ENCODE results near the gene S100A11.
"Not testable (repeated sequence)": the region's sequence is repeated elsewhere in the genome, so short reads cannot be mapped to it uniquely, and the experiment has no call there.

S100A11 gene

DNA sequence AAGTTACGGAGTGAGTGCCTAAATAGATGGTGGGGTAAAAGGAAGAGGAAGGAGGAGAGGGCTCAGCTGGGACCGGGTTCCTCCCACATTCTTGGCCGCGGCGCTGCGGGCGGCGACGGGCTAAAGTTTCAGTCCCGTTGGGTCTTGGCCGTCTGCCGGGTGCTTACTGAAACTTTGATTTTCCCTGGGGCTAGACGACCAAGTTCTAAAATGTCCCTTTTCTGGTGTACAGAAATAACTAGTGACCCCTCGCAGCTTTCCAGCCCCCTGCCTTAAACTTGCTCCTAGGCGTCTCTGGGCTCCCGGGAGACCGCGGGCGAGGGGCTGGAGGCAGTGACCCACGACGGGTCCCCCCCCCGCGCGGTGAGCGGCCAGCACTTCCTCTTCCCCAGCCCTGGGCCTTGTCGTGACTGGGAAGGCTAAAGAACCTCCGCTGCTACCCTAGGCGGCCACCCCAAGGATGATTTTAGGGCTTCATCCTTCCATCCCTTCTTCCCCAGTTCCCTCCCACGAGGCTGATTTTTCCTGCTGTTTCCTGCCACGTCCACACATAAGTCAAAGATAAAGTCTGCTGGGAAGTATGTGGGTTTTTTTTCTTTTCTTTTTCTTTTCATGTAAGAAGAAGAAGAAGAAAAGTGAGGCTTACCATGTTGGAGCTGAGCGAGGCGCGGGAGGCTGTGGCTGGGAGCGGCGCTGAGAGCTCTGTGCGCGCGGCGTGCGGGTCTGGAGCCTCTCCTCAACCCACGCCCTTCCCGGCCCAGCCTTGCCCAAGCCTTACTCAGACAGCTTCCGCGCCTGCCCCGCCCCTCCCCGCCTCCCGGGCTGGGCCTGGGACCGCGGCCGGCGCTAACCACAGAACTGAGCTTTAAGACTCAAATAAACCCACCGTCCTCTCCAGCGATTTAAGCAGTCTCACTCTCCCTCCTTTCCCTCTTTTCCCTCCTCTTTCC lies at the start of gene S100A11:
TSS of gene S100A11 (minus strand) at position 738 of the 950 bp plus-strand sequence. CDS start at position 649, 89 bp downstream.
- peak; percentile 67 for DNase-seq (ENCODE audit: low spot score)

DNA sequence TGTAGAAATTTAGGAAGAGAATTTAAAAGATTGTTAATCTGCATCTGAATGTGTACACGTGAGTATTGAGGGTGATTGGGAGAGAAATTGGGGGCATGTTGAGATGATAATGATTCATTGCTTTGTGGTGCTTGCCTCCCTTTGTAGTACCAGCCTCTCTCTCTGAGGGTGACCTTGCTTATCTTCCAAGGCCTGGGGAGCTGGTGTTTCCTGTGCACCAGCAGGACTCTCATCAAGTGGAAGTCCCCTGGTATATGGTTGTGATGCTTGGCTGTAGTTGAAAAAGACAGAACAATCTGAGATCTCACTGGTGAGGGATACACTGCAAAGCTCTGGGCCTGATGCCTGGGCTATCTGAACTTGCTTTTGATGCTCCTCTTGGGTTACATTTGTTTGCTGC lies 48.0 kb upstream of the S100A11 start:
- no peak for DNase-seq (ENCODE audit: low spot score)

DNA sequence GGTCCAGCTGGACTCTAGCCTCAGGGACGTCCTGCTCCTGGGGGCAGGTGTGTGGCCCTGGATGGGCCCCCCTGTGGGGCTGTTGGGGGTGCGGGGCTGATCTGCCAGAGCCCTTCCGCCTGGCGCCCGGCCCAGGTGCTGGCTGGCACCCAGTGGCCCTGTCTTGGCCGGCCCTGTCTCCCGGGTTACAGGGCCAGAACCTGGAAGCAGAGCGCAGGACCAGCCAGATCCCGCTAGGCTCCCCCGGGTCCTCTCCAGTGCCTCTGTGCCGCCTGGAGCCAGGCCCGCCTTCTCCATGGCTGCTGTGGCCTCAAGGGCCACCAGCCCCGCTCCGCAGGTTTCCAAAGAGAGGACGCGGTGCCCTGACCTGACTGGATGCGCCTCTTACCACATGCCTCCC lies 44.2 kb upstream of the S100A11 start:
- DNase-seq (ENCODE audit: low spot score), result not testable (repeated sequence)

DNA sequence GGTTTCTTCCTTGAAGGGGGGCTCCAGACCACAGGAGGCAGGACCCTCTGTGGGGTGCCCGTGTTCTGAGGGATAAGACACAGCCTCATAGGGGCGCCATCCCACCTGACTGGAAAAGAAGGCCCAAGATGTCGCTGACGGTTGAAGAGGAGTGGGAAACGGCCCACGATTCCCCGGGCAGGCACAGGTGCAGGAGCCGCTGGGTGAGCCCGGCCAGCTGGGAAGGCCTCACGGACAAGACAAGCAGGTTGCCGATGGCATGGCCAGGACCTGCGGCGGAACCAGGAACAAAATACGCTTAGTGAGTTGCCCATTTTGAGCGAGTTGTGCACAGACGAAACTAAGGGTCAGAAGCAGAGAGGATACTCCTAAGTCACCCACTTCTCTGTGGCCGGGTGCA lies 43.7 kb upstream of the S100A11 start:
- DNase-seq (ENCODE audit: low spot score), result not testable (repeated sequence)

GRCh38 chr1:152078831-152079441 lies 42.1 kb upstream of the S100A11 start:
- DNase-seq (ENCODE audit: low spot score), result no peak

DNA sequence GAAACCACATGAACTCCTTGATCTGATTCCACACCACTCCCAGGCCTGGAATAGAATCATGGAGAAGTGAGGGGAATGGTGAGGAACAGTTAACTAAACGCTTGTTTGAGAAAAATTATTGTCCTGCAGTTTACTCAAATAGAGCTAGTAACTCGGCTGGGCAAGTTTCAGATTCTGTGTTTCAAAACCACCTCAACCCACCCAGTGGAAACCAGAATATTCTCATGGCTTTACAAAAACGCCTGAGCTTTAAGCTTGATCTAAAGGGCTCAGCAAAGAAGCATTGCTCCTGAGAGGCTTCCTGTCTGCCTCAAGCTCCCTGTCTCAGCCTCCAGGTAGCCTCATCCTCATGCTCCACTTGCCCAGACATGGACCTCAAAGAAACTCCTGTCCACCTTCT lies 35.5 kb upstream of the S100A11 start:
- no peak for DNase-seq (ENCODE audit: low spot score)

- DNase-seq (ENCODE audit: low spot score), result no peak
These were observed 34.3 kb upstream of the S100A11 start for GRCh38 chr1:152071123-152071522.

DNA sequence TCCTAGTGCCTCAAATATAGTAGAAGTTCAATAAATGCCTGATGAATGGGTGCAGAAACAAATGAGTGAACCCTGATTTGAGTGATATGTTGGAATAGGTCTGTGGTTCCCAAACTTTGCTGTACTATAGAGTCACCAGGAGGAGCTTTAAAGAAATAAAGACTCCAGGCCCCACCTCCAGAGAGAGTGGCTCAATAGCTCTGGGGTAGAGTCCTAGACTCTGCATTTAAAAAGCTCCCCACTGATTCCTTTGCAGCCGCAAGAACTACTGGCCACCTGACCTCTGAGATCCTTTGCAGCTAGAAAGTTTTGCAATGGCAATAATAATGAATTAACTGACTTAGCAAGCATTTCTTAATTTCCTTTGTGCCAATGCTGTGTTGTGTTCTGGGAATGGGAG lies 31.1 kb upstream of the S100A11 start:
- no peak for DNase-seq (ENCODE audit: low spot score)

DNA sequence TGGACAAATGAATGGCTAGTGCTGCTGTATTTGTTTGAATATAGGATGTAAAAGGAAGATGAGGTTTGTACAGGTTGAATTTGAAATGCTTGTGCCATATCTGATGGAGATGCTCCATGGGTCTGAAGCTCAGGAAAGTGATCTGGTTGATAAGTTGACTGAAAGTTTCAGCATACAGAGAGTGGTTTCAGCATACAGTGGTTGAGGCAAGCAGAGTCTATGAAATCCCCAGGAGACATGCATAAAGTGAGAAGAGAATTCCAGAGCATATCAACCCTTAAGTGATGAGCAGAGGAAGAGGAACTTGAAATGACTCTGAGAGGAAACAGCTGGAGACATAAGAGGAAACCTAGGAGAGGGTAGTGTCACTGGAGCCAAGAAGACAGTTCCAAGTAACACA lies 30.3 kb upstream of the S100A11 start:
- DNase-seq (ENCODE audit: low spot score), result no peak

DNA sequence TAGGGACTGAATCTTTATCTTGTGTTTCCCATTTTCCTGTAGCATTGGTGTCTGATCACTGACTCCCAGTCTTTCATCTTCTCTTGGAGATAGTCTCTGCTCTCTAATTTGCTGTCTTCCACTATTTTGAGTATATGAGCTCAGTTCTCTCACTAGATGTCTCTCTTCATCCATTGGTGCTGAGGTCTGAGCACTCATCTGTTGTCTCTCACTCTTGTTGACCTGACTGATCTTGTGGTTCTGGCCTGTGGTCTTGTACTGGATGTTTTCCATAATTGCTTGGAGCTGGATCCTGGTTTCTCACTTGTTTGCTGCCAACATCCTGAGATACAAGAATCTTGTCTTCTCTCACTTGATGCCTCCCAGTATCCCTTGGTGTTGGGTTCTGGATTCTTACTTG lies 25.1 kb upstream of the S100A11 start:
- no peak for DNase-seq (ENCODE audit: low spot score)

DNA sequence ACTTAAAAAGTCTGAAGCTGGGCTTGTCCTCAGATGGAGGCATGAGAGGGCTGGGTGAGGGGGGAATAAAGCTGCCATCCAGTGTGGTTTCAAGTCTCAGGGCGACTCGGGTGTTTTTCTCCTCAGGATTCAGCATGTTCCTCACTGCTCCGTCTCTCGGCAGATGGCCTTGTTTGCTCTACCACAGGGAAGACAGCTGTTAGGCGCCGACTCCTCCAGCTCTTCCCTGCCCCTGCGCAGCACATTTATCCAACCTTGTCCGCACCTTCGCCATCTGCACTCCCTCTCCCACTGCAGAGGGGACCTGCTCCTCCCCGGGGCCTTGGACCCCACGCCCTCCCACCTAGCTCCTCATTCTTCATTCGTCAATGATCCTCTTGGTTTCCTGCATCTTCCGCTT lies 16.6 kb upstream of the S100A11 start:
- no peak for DNase-seq (ENCODE audit: low spot score)

DNA sequence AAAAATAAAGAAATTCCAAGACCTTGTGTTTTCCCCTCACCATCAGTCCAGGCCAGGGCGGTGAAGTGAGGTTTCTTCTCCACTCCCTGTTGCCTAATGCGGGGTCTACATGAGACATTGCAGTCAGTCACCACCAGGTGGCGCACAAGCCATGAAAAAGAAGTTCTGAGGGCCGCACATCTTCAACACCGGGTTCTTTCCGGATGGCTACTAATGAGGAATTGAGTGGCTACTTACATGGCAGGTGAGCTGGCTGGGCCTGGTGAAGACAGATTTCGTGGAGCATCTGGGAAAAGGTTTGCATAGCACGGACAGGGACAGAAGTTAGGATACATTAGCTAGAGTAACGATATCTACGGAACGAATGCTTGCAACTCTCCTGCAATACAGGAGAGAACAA lies 15.8 kb upstream of the S100A11 start:
- peak; percentile 87 for DNase-seq (ENCODE audit: low spot score)

DNA sequence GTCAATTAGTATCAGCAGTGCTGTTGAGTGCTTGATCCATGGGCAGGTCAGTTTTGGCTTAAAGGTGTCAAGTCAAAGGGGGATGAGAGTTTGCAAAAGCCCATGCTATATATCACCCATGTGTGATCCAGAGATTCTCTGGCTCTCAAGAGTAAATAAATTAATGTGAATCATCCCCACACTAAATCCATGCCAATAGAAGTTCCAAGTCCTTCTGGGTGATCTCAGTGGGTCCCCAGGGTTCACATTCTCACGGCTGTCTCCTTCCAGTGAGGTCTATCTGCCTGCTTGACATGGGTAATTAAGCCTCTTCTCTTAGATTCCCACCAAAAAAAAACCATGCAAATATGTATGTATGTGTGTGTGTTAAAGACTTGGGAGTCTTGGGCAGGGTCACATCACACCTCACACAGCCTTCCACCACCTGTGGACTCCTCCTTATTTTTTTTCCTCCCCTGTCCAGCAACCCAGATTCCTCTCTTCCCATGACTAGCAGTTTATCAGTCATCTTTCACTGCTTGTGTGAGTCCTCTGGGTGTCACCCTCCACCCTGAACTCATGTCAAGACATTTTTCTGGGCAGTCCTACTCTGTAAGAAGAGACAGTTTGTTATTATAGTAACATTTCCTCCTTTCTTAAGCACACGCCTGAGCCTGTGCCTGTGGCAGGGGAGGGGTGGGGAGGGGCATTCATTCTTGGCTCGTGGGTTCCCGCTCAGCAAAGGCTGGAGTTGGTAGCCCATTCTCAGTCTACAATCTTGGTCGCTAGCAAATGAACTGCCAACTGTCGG lies 14.3 kb upstream of the S100A11 start:
- no peak for DNase-seq (ENCODE audit: low spot score)

GRCh38 chr1:152049291-152050083 lies 12.7 kb upstream of the S100A11 start:
- no peak for DNase-seq (ENCODE audit: low spot score)

- peak; percentile 44 for DNase-seq (ENCODE audit: low spot score)
These were observed 11.7 kb upstream of the S100A11 start for GRCh38 chr1:152048416-152049009.

DNA sequence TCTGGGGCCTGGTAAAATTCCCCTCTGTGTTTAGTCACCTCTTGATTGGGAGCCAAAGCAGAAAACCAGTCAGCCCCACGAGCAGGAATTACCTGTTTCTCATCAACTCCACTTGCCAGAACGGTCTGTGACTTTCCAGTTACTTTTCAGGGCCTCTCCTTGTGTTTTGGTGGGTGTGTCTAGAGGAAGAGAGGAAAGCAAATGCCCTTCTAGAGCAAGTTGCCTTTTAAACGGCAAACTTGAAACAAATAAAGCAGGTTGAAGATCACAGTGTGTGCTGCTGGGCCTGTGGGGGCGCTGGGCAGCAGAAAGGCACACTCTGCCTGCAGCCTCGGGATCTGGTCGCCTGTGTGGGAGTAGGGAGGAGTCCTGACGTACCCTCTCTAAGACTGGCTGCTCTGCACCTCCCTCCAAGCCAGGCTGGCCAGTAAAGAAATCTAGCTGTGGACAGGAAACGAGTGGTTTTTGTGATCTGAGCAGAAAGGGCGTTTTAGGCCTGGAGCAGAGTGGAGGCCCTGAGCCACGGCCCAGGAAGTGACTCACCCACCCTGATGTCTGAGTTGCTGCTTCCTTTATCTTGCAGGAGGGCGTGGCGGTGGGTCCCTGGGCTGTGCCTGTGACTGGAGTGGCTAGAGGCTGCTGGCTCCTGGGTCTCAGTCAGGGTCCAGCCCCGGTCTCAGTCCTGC lies 11.1 kb upstream of the S100A11 start:
- DNase-seq (ENCODE audit: low spot score), result peak; percentile 89

GRCh38 chr1:152047413-152047729 lies 10.6 kb upstream of the S100A11 start:
- DNase-seq (ENCODE audit: low spot score), result no peak

GRCh38 chr1:152044386-152044785 lies 7.6 kb upstream of the S100A11 start:
- DNase-seq (ENCODE audit: low spot score), result no peak

- no peak for DNase-seq (ENCODE audit: low spot score)
These were observed 7.1 kb upstream of the S100A11 start for GRCh38 chr1:152043870-152044269.

GRCh38 chr1:152042030-152042429 lies 5.2 kb upstream of the S100A11 start:
- no peak for DNase-seq (ENCODE audit: low spot score)

- DNase-seq (ENCODE audit: low spot score), result no peak
These were observed 3.1 kb upstream of the S100A11 start for GRCh38 chr1:152039886-152040285.

Measured in Ammon's horn (tissue), 1 donor.